Liver (tissue), 9 donors: ENCODE measurements around the gene GRWD1. TPM values are rescaled to one million over a fixed set of nuclear protein-coding genes. Genes with fewer than 3 reads are reported as not detected.

ENCODE experiments used
- DNase-seq: peaks from one replicate; pipeline ENCODE4 v3.0.0-alpha.2; 2017; ENCODE audit warnings: low spot score
- H3K27ac ChIP-seq, 2 donors: one replicate each; pipeline ENCODE4 v1.7.0; 2013; ENCODE audit warnings: inconsistent platforms in 2 of 2, low read length in 2 of 2, control low read depth in 1 of 2, low read depth in 1 of 2, mild to moderate bottlenecking in 1 of 2
- H3K27me3 ChIP-seq, 4 donors: one replicate each; pipeline versions ENCODE4 v1.6.1 to v1.7.0; 2013; ENCODE audit warnings: low read length in 3 of 4, inconsistent platforms in 1 of 4, mild to moderate bottlenecking in 1 of 4, moderate library complexity in 1 of 4; ENCODE audit not compliant: control insufficient read depth in 4 of 4, insufficient read depth in 4 of 4
- H3K36me3 ChIP-seq, 4 donors: one replicate each; pipeline versions ENCODE4 v1.6.1 to v1.7.0; 2013; ENCODE audit warnings: low read length in 3 of 4, mild to moderate bottlenecking in 3 of 4, low read depth in 1 of 4, moderate library complexity in 1 of 4; ENCODE audit not compliant: control insufficient read depth in 4 of 4, insufficient read depth in 3 of 4
- H3K4me1 ChIP-seq, 4 donors: one replicate each; pipeline versions ENCODE4 v1.6.1 to v1.7.0; 2013; ENCODE audit warnings: low read length in 3 of 4, mild to moderate bottlenecking in 3 of 4, moderate library complexity in 1 of 4; ENCODE audit not compliant: control insufficient read depth in 4 of 4, insufficient read depth in 4 of 4
- H3K4me3 ChIP-seq, 3 donors: one replicate each; pipeline versions ENCODE4 v1.6.1 to v1.7.0; 2013; ENCODE audit warnings: low read length in 3 of 3, control low read depth in 1 of 3, low read depth in 1 of 3, mild to moderate bottlenecking in 1 of 3
- H3K9ac ChIP-seq, 2 donors: one replicate each; pipeline ENCODE4 v1.7.0; 2013; ENCODE audit warnings: low read length in 2 of 2, mild to moderate bottlenecking in 2 of 2, moderate library complexity in 2 of 2, control low read depth in 1 of 2, low read depth in 1 of 2
- H3K9me3 ChIP-seq, 4 donors: one replicate each; pipeline versions ENCODE4 v1.6.1 to v1.7.0; 2013; ENCODE audit warnings: low read length in 3 of 4; ENCODE audit not compliant: control insufficient read depth in 4 of 4
- ATF3 ChIP-seq: IDR thresholded peaks from 2 replicates; pipeline ENCODE4 v1.6.1; 2016; ENCODE audit warnings: antibody characterized with exemption
- CTCF ChIP-seq: fragments of 150-350 bp; IDR thresholded peaks from 2 replicates; pipeline ENCODE4 v1.5.1; 2017; ENCODE audit warnings: improper control_type of control experiment, low read depth, low read length; ENCODE audit not compliant: missing input control
- EGR1 ChIP-seq, 2 donors: IDR thresholded peaks; 2 replicates each; pipeline ENCODE4 v1.6.1; 2016 to 2018; ENCODE audit warnings: antibody characterized with exemption in 2 of 2, low read depth in 2 of 2
- FOXA1 ChIP-seq: IDR thresholded peaks from 2 replicates; pipeline ENCODE4 v1.6.1; 2016; ENCODE audit warnings: antibody characterized with exemption
- FOXA2 ChIP-seq: IDR thresholded peaks from 2 replicates; pipeline ENCODE4 v1.6.1; 2016; ENCODE audit warnings: antibody characterized with exemption
- GABPA ChIP-seq, 2 donors: IDR thresholded peaks in 1 of 2; conservative IDR thresholded peaks in 1 of 2; 2 replicates each; pipeline ENCODE4 v1.6.1; 2016; ENCODE audit warnings: antibody characterized with exemption in 2 of 2, mild to moderate bottlenecking in 1 of 2, moderate library complexity in 1 of 2
- HNF4A ChIP-seq, 2 donors: conservative IDR thresholded peaks; 2 replicates each; pipeline ENCODE4 v1.6.1; 2016; ENCODE audit warnings: antibody characterized with exemption in 2 of 2, mild to moderate bottlenecking in 2 of 2
- HNF4G ChIP-seq: IDR thresholded peaks from 2 replicates; pipeline ENCODE4 v1.6.1; 2016; ENCODE audit warnings: antibody characterized with exemption
- JUND ChIP-seq, 2 donors: IDR thresholded peaks; 2 replicates each; pipeline ENCODE4 v1.6.1; 2016; ENCODE audit warnings: antibody characterized with exemption in 2 of 2
- NR2F2 ChIP-seq: IDR thresholded peaks from 2 replicates; pipeline ENCODE4 v1.6.1; 2016; ENCODE audit warnings: antibody characterized with exemption
- RAD21 ChIP-seq, 2 donors: IDR thresholded peaks; 2 replicates each; pipeline ENCODE4 v1.6.1; 2016; ENCODE audit warnings: antibody characterized with exemption in 2 of 2, mild to moderate bottlenecking in 2 of 2
- REST ChIP-seq: IDR thresholded peaks from 2 replicates; pipeline ENCODE4 v1.6.1; 2016; ENCODE audit warnings: antibody characterized with exemption, mild to moderate bottlenecking
- RXRA ChIP-seq, 2 donors: IDR thresholded peaks; 2 replicates each; pipeline ENCODE4 v1.6.1; 2017 to 2018; ENCODE audit warnings: antibody characterized with exemption in 2 of 2, mild to moderate bottlenecking in 1 of 2
- SP1 ChIP-seq: IDR thresholded peaks from 2 replicates; pipeline ENCODE4 v1.6.1; 2018; ENCODE audit warnings: antibody characterized with exemption, mild to moderate bottlenecking
- TAF1 ChIP-seq: conservative IDR thresholded peaks from 2 replicates; pipeline ENCODE4 v1.6.1; 2016; ENCODE audit warnings: antibody characterized with exemption, mild to moderate bottlenecking
- YY1 ChIP-seq: IDR thresholded peaks from 2 replicates; pipeline ENCODE4 v1.6.1; 2016; ENCODE audit warnings: antibody characterized with exemption, mild to moderate bottlenecking
- ZBTB33 ChIP-seq: IDR thresholded peaks from 2 replicates; pipeline ENCODE4 v1.6.1; 2016; ENCODE audit warnings: antibody characterized with exemption
- WGBS: extraction: QIAGEN DNeasy Blood & Tissue Kit; methylation state at CpG from one replicate; pipeline ENCODE4 v1.1.7; 2013; 5-methylcytosine and 5-hydroxymethylcytosine counted together
- polyA plus RNA-seq, 2 donors: library from polyadenylated mRNA; stranded (reverse) in 1 of 2; unstranded in 1 of 2; fragments of 200-250 nt in 1 of 2; fragments of >200 nt in 1 of 2; fragmentation: Nextera tagmentation in 1 of 2; extraction: Ambion mirVana in 1 of 2; gene quantifications; one replicate each; pipeline versions ENCODE4 v1.2.1 to v1.2.3, GENCODE V29; 2013 to 2015
- total RNA-seq, 2 donors: library from RNA; depleted of rRNA; stranded (reverse); fragments of >200 nt; gene quantifications; one replicate each; pipeline ENCODE4 v1.2.3, GENCODE V29; 2014
- TF ChIP-seq, protein P1 (sequence below): IDR thresholded peaks from 2 replicates; pipeline ENCODE4 v1.6.1; 2016; ENCODE audit warnings: antibody characterized with exemption
- donor health status: healthy.
- donor health status: healthy.
- donor health status: healthy.
- donor health status: healthy.
- donor health status: healthy.

The GRWD1 gene
- total and polyA plus RNA-seq, 4 donors, result 7.1 to 31.7 (median 15.3) TPM

- peak; percentile 45 for DNase-seq
- Histone ChIP-seq H3K9me3 (no peaks in the 10 kb centered on the region), H3K27ac (peak overlapping the region; percentile 49 to 68), H3K4me3 (peak overlapping the region; percentile 68 to 99 (median 83)), H3K27me3 (no peaks in the 10 kb centered on the region), H3K9ac (no peak overlapping the region), H3K36me3 (peaks cover 3 to 21% (median 11%) of the 10 kb centered on the region in 4 donors), H3K4me1 (peaks cover 4 to 24% (median 14%) of the 10 kb centered on the region in 4 donors)
- 13% methylated on average over 6 of the region's 6 CpGs for WGBS
- TF ChIP-seq CTCF (peak; percentile 33), GABPA (IDR thresholded peaks at IDR 0.05 in 1 of 2, conservative IDR thresholded peaks at IDR 0.05 in 1 of 2) (no peak), NR2F2 (peak; percentile 36), FOXA1 (no peak), HNF4A (conservative IDR thresholded peaks at IDR 0.05) (no peak), RXRA (IDR thresholded peaks at IDR 0.05) (no peak), ZBTB33 (no peak), JUND (IDR thresholded peaks at IDR 0.05) (no peak), YY1 (no peak), SP1 (peak; percentile 9), RAD21 (IDR thresholded peaks at IDR 0.05) (peak; percentile 44 to 74)
- TF ChIP-seq, protein P1, sequence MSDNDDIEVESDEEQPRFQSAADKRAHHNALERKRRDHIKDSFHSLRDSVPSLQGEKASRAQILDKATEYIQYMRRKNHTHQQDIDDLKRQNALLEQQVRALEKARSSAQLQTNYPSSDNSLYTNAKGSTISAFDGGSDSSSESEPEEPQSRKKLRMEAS, result no peak
These were observed 552 bp upstream of the GRWD1 start for GRCh38 chr19:48445256-48445605.

GRCh38 chr19:48446579-48446978, 796 bp downstream of the GRWD1 start:
- 88% methylated on average over 7 of the region's 7 CpGs for WGBS
- TF ChIP-seq RXRA (IDR thresholded peaks at IDR 0.05) (no peak), EGR1 (IDR thresholded peaks at IDR 0.05; ENCODE audit: low read depth in 2 of 2) (no peak), HNF4A (conservative IDR thresholded peaks at IDR 0.05) (no peak), CTCF (no peak), RAD21 (IDR thresholded peaks at IDR 0.05) (no peak), SP1 (no peak), JUND (IDR thresholded peaks at IDR 0.05) (no peak), FOXA1 (no peak), HNF4G (no peak), NR2F2 (no peak), FOXA2 (no peak), REST (no peak), TAF1 (no peak), ATF3 (no peak), YY1 (no peak), GABPA (IDR thresholded peaks at IDR 0.05 in 1 of 2, conservative IDR thresholded peaks at IDR 0.05 in 1 of 2) (no peak), ZBTB33 (no peak)
- TF ChIP-seq, protein P1, result no peak
- no peak overlapping the region for H3K27ac ChIP-seq

More at GRCh38 chr19:48446579-48446978, 796 bp downstream of the GRWD1 start:
- H3K9ac ChIP-seq, result peak overlapping the region; percentile 66 to 68
- no peak for DNase-seq
- no peaks in the 10 kb centered on the region for H3K9me3 ChIP-seq
- peak overlapping the region; percentile 68 to 99 (median 83) for H3K4me3 ChIP-seq
- no peaks in the 10 kb centered on the region for H3K27me3 ChIP-seq
- peaks cover 12 to 34% (median 20%) of the 10 kb centered on the region in 4 donors for H3K36me3 ChIP-seq
- peaks cover 4 to 24% (median 14%) of the 10 kb centered on the region in 4 donors for H3K4me1 ChIP-seq
